PFSK-1 (cell line): ENCODE measurements around the gene NUDCD3.

Source experiments
- FOXP2 ChIP-seq: optimal IDR thresholded peaks from 2 replicates; pipeline ENCODE3; 2011; ENCODE audit warnings: borderline replicate concordance, control low read depth, inconsistent platforms; ENCODE audit not compliant: insufficient read depth; ENCODE audit errors: extremely low read length, extremely low read depth
- POLR2AphosphoS5 ChIP-seq: IDR thresholded peaks from 2 replicates; pipeline ENCODE4 v1.6.1; 2012; ENCODE audit warnings: low read depth, mild to moderate bottlenecking, control low read depth, low read length, moderate library complexity
- REST ChIP-seq, 2 experiments: IDR thresholded peaks; 2 replicates each; pipeline versions ENCODE4 v1.6.1 to v1.8.0; 2011 to 2012; ENCODE audit warnings: low read depth in 2 of 2, low read length in 2 of 2, control low read depth in 1 of 2, inconsistent platforms in 1 of 2, mild to moderate bottlenecking in 1 of 2, moderate library complexity in 1 of 2; ENCODE audit not compliant: insufficient read depth in 1 of 2
- SIN3A ChIP-seq: IDR thresholded peaks from 2 replicates; pipeline ENCODE4 v1.6.1; 2012; ENCODE audit warnings: mild to moderate bottlenecking, low read length, moderate library complexity, borderline replicate concordance; ENCODE audit not compliant: insufficient read depth
- TAF1 ChIP-seq: IDR thresholded peaks from 2 replicates; pipeline ENCODE4 v1.6.1; 2012; ENCODE audit warnings: low read length, control low read depth, borderline replicate concordance; ENCODE audit not compliant: insufficient read depth

NUDCD3 gene

GRCh38 chr7:44411306-44411705 is 79.2 kb downstream of the NUDCD3 start:
- no peak for TF ChIP-seq FOXP2
- TF ChIP-seq SIN3A = no peak
- TF ChIP-seq POLR2AphosphoS5 = no peak
- TF ChIP-seq TAF1 = no peak
- TF ChIP-seq REST (IDR thresholded peaks at IDR 0.05; ENCODE audit: insufficient read depth in 1 of 2, low read depth in 2 of 2, low read length in 2 of 2) = no peak

GRCh38 chr7:44408596-44408995 is 81.9 kb downstream of the NUDCD3 start:
- TF ChIP-seq SIN3A (no peak), FOXP2 (no peak), POLR2AphosphoS5 (no peak), TAF1 (no peak), REST (IDR thresholded peaks at IDR 0.05; ENCODE audit: insufficient read depth in 1 of 2, low read depth in 2 of 2, low read length in 2 of 2) (no peak)

GRCh38 chr7:44403775-44404174 is 86.7 kb downstream of the NUDCD3 start:
- TF ChIP-seq POLR2AphosphoS5 = no peak
- TF ChIP-seq SIN3A = no peak
- TF ChIP-seq TAF1 = no peak
- no peak for TF ChIP-seq REST (IDR thresholded peaks at IDR 0.05; ENCODE audit: insufficient read depth in 1 of 2, low read depth in 2 of 2, low read length in 2 of 2)
- TF ChIP-seq FOXP2 = no peak

- TF ChIP-seq TAF1 (no peak), POLR2AphosphoS5 (no peak)
Measured at GRCh38 chr7:44403176-44403759, 87.2 kb downstream of the NUDCD3 start.

GRCh38 chr7:44402401-44403060 is 87.9 kb downstream of the NUDCD3 start:
- TF ChIP-seq REST (IDR thresholded peaks at IDR 0.05; ENCODE audit: insufficient read depth in 1 of 2, low read depth in 2 of 2, low read length in 2 of 2) (no peak), TAF1 (no peak)
